GM19238 (cell line): ENCODE measurements around the gene SLC29A4.
"Not testable (repeated sequence)": the region's sequence is repeated elsewhere in the genome, so short reads cannot be mapped to it uniquely, and the experiment has no call there.

Experiments
- DNase-seq: peaks from one replicate; pipeline ENCODE4 v3.0.0; 2011; ENCODE audit warnings: low spot score; ENCODE audit not compliant: insufficient read length

The SLC29A4 gene

GRCh38 chr7:5295039-5296014 is 12.6 kb downstream of the SLC29A4 start:
- DNase-seq = no peak

GRCh38 chr7:5296015-5296610 is 13.4 kb downstream of the SLC29A4 start:
- DNase-seq = no peak

- DNase-seq = peak; percentile 50
These were observed 14.0 kb downstream of the SLC29A4 start for GRCh38 chr7:5296611-5297226.

- DNase-seq = no peak
These were observed 17.6 kb downstream of the SLC29A4 start for GRCh38 chr7:5300366-5300765.

- DNase-seq = no peak
These were observed 19.8 kb downstream of the SLC29A4 start for GRCh38 chr7:5302577-5302976.

- no peak for DNase-seq
These were observed 20.3 kb downstream of the SLC29A4 start for GRCh38 chr7:5303061-5303460.

- DNase-seq = no peak
These were observed 21.1 kb downstream of the SLC29A4 start for GRCh38 chr7:5303591-5304505.

- not testable (repeated sequence) for DNase-seq
These were observed 22.3 kb downstream of the SLC29A4 start for GRCh38 chr7:5305050-5305449.

- DNase-seq = not testable (repeated sequence)
These were observed 24.7 kb downstream of the SLC29A4 start for GRCh38 chr7:5307221-5308142.

DNA sequence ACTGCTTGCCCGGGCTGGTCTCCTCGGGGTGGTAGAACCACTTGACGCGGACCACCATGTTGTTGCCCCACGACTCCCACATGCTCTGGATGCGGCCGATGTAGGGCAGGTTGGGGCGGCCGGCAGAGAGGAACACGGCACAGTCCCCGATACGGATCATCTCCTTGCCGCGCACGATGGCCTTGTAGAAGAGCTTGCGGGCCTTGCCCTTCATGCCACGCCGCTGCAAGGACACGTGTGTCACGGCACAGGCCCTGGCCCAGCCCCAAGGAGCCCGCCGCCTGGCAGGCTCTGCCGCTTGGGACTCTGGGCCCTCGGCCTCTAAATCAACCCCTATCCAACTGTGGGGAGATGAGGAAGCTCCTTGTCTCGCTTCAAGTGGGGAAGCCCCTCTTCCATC is 26.4 kb downstream of the SLC29A4 start:
- no peak for DNase-seq

DNA sequence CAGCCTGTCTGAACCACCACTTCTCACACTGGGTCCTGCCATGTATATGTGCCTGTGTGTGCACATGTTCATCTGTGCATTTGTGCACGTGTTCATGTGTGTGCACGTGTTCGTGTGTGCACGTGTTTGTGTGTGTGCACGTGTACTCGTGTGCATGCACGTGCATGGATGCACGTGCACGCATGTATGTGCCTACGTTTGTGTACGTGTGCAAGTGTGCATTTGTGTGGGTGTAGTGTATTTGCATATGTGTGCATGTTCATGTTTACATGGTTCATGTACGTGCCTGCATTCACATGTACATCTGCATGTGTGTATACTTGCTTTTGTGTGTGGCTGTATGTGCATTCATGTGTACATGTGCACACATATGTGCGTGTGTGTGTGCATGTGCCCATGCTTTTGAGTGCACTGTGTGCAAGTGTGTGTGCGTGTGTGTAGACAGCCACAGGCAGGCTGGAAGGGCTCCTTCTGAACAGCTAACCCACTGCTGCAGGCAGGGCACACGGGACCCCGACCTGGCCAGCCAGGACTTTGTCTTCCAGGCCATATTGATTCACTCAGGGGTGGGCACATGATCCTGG is 28.2 kb downstream of the SLC29A4 start:
- no peak for DNase-seq

- DNase-seq = not testable (repeated sequence)
These were observed 29.7 kb downstream of the SLC29A4 start for GRCh38 chr7:5312276-5313070.

DNA sequence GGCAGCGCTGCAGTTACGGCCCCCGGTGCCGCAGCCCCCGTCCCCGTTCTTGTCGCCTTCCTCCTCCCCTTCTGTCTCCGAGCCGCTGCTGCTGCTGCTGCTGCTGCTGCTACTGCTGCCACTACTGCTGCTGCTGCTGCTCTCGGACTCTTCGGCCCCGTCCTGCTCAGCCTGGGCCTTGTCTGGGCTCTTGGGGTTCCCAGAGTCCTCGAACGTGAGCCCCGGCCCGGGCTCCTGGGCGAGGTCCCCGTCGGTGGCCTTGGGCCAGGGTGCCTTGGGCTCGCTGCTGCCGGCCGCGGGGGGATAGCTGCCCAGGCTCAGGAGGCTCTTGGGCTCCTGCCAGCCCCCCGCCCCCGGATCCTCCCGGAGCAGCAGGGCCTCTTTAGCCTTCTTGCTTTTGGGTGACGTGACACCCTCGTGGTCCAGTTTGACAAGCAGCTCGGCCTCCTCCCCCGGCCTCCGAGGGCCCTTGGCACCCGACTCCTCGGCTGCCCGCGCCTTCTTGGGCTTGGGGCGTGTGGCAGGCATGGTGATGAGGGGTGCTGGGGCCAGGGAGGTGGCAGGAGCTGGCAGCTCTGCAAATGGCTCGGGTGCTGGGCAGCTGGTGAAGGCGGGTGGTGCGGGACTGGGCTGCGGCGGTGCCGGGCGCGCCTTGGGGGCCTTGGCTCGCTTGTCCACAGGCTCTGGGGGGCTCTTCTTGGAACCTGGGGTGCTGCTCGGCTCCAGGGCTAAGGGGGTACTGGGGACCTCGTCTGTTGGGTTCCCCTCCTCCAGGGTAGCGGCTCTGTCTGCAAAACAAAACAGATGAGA is 30.5 kb downstream of the SLC29A4 start:
- not testable (repeated sequence) for DNase-seq

GRCh38 chr7:5314864-5315263 is 32.1 kb downstream of the SLC29A4 start:
- no peak for DNase-seq

GRCh38 chr7:5315761-5316160 is 33.0 kb downstream of the SLC29A4 start:
- no peak for DNase-seq

GRCh38 chr7:5318613-5319012 is 35.9 kb downstream of the SLC29A4 start:
- DNase-seq = not testable (repeated sequence)

DNA sequence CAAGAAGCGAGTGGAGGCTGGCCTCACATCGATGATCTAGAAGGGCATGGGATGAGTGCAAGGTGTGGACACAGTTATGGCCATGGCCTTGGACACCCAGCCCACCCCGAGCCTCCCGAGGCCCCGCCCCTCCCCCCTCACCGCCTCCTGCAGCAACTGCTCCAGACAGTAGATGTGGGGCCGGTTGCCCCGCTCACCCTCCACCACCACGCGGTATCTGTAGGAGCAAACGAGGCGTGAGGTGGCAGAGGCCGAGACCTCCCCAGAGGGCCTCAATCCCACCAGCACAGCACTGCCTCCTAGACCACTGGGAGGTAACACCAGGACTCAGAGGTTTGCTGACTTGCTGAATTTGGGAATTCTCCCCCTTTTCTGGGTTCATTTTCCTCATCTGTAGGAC is 37.6 kb downstream of the SLC29A4 start:
- no peak for DNase-seq

- DNase-seq = no peak
These were observed 38.2 kb downstream of the SLC29A4 start for GRCh38 chr7:5320802-5321396.
